H1 (cell line): ENCODE results near the gene GRIA3. TPM values are rescaled to one million over a fixed set of nuclear protein-coding genes. Genes with fewer than 3 reads are reported as not detected.

Source experiments
- CTCF ChIA-PET: fragments of 300-600 bp; sonication (Branson Sonifier 250); formaldehyde crosslinking; loops from one replicate; lab custom pipeline; 2021; ENCODE audit not compliant: partially characterized antibody; lab: Charles Lee
- POLR2A ChIA-PET: fragments of 300-600 bp; sonication (Branson Sonifier 250); formaldehyde crosslinking; loops from one replicate; lab custom pipeline; 2021; ENCODE audit warnings: inconsistent platforms; ENCODE audit not compliant: partially characterized antibody; lab: Charles Lee
- DNase-seq, 2 experiments: peaks; one replicate each; pipeline versions ENCODE4 v3.0.0 to v3.0.0-alpha.2; 2010 to 2022; ENCODE audit warnings: low spot score in 2 of 2, low read depth in 1 of 2, mixed read lengths in 1 of 2
- FAIRE-seq: peaks from 2 replicates; lab custom pipeline; 2011; peaks lifted over from hg19 to GRCh38; lab: Jason Lieb, UNC
- H2AFZ ChIP-seq: 2 replicates; pipeline ENCODE4 v1.8.1; 2012; ENCODE audit warnings: low read length, inconsistent platforms
- H2AK5ac ChIP-seq: 2 replicates; pipeline ENCODE4 v1.6.1; 2013; ENCODE audit warnings: low read depth, low read length
- H2BK120ac ChIP-seq: replicated peaks from 2 replicates; pipeline ENCODE3; 2013; ENCODE audit warnings: low read depth, low read length, inconsistent platforms
- H2BK12ac ChIP-seq: 2 replicates; pipeline ENCODE4 v1.6.1; 2013; ENCODE audit warnings: low read depth, low read length
- H2BK15ac ChIP-seq: 2 replicates; pipeline ENCODE4 v1.6.1; 2013; ENCODE audit warnings: low read length
- H2BK20ac ChIP-seq: 2 replicates; pipeline ENCODE4 v1.6.1; 2013; ENCODE audit warnings: low read length
- H2BK5ac ChIP-seq: 2 replicates; pipeline ENCODE4 v1.6.1; 2013; ENCODE audit warnings: low read depth, low read length
- H3K14ac ChIP-seq: 2 replicates; pipeline ENCODE4 v1.6.1; 2013; ENCODE audit warnings: inconsistent platforms; ENCODE audit not compliant: insufficient read length
- H3K18ac ChIP-seq: 2 replicates; pipeline ENCODE4 v1.6.1; 2013; ENCODE audit warnings: low read length; ENCODE audit errors: extremely low read depth
- H3K23ac ChIP-seq: 2 replicates; pipeline ENCODE4 v1.6.1; 2013; ENCODE audit warnings: inconsistent platforms; ENCODE audit not compliant: insufficient read length
- H3K23me2 ChIP-seq: 2 replicates; pipeline ENCODE4 v1.6.1; 2013; ENCODE audit warnings: low read depth, low read length
- H3K27ac ChIP-seq: 2 replicates; pipeline ENCODE4 v1.6.1; 2011; ENCODE audit warnings: low read depth, low read length, inconsistent platforms
- H3K27me3 ChIP-seq, 4 experiments: replicated peaks in 1 of 4; 1 replicate in 1 of 4; 2 replicates in 3 of 4; pipeline versions ENCODE4 v1.6.1 to v1.8.1; 2011 to 2013; ENCODE audit warnings: low read length in 3 of 4, mild to moderate bottlenecking in 3 of 4, inconsistent platforms in 2 of 4, mixed read lengths in 2 of 4, moderate library complexity in 1 of 4; ENCODE audit not compliant: control insufficient read depth in 3 of 4, insufficient read depth in 3 of 4; ENCODE audit errors: extremely low read depth in 1 of 4
- H3K36me3 ChIP-seq, 4 experiments: 2 replicates each; pipeline versions ENCODE4 v1.6.1 to v1.8.1; 2011 to 2013; ENCODE audit warnings: mild to moderate bottlenecking in 4 of 4, low read length in 3 of 4, moderate library complexity in 2 of 4, control low read depth in 1 of 4, inconsistent platforms in 1 of 4; ENCODE audit not compliant: insufficient read depth in 4 of 4, control insufficient read depth in 2 of 4
- H3K4ac ChIP-seq: replicated peaks from 2 replicates; pipeline ENCODE3; 2013; ENCODE audit warnings: low read length, low read depth, mixed read lengths, inconsistent platforms; ENCODE audit not compliant: insufficient read length
- H3K4me1 ChIP-seq, 4 experiments: replicated peaks in 1 of 4; 1 replicate in 1 of 4; 2 replicates in 3 of 4; pipeline versions ENCODE4 v1.6.1 to v1.8.1; 2011 to 2013; ENCODE audit warnings: low read length in 3 of 4, inconsistent platforms in 2 of 4, mixed read lengths in 1 of 4; ENCODE audit not compliant: insufficient read depth in 4 of 4, control insufficient read depth in 3 of 4
- H3K4me2 ChIP-seq, 2 experiments: 2 replicates each; pipeline versions ENCODE4 v1.6.1 to v1.8.1; 2011 to 2013; ENCODE audit warnings: low read depth in 2 of 2, low read length in 2 of 2, control low read depth in 1 of 2, inconsistent platforms in 1 of 2, mild to moderate bottlenecking in 1 of 2; ENCODE audit not compliant: insufficient read depth in 1 of 2
- H3K4me3 ChIP-seq, 4 experiments: fragments of 200-600, 300-600 bp in 1 of 4; sonication (generic), shearing (Covaris generic), sonication (Bioruptor Twin) in 1 of 4; 2 replicates each; pipeline versions ENCODE4 v1.5.1 to v1.8.1; 2011 to 2016; ENCODE audit warnings: low read length in 4 of 4, low read depth in 3 of 4, control low read depth in 2 of 4, inconsistent platforms in 2 of 4, mild to moderate bottlenecking in 2 of 4, mixed read lengths in 1 of 4, moderate library complexity in 1 of 4; ENCODE audit not compliant: insufficient read depth in 2 of 4; ENCODE audit errors: extremely low read depth in 1 of 4
- H3K56ac ChIP-seq: replicated peaks from 2 replicates; pipeline ENCODE3; 2013; ENCODE audit warnings: low read depth, mild to moderate bottlenecking, mixed read lengths, low read length, inconsistent platforms; ENCODE audit not compliant: insufficient read length
- H3K79me1 ChIP-seq: 2 replicates; pipeline ENCODE4 v1.6.1; 2013; ENCODE audit warnings: low read depth, low read length, control low read depth
- H3K79me2 ChIP-seq, 2 experiments: 2 replicates each; pipeline versions ENCODE4 v1.6.1 to v1.8.1; 2012 to 2013; ENCODE audit warnings: low read length in 2 of 2, mild to moderate bottlenecking in 2 of 2, inconsistent platforms in 1 of 2; ENCODE audit not compliant: insufficient read depth in 2 of 2, control insufficient read depth in 1 of 2
- H3K9ac ChIP-seq, 4 experiments: replicated peaks in 1 of 4; 1 replicate in 1 of 4; 2 replicates in 3 of 4; pipeline versions ENCODE4 v1.6.1 to v1.8.1; 2011 to 2013; ENCODE audit warnings: low read depth in 3 of 4, low read length in 3 of 4, control low read depth in 2 of 4, mild to moderate bottlenecking in 2 of 4, moderate library complexity in 2 of 4, inconsistent platforms in 1 of 4; ENCODE audit errors: extremely low read depth in 1 of 4
- H3K9me3 ChIP-seq, 2 experiments: 2 replicates each; pipeline versions ENCODE4 v1.6.1 to v1.8.1; 2012 to 2013; ENCODE audit warnings: mild to moderate bottlenecking in 2 of 2, moderate library complexity in 2 of 2, control low read depth in 1 of 2, inconsistent platforms in 1 of 2, low read depth in 1 of 2, low read length in 1 of 2, mixed read lengths in 1 of 2; ENCODE audit not compliant: insufficient read depth in 2 of 2
- H4K20me1 ChIP-seq, 2 experiments: replicated peaks in 1 of 2; 2 replicates each; pipeline versions ENCODE3 to v1.8.1; 2011 to 2013; ENCODE audit warnings: inconsistent platforms in 2 of 2, low read length in 2 of 2, mild to moderate bottlenecking in 1 of 2; ENCODE audit not compliant: insufficient read depth in 2 of 2, control insufficient read depth in 1 of 2
- H4K5ac ChIP-seq: 2 replicates; pipeline ENCODE4 v1.6.1; 2013; ENCODE audit warnings: low read length, low read depth, mixed read lengths, inconsistent platforms; ENCODE audit not compliant: insufficient read length
- H4K8ac ChIP-seq: 2 replicates; pipeline ENCODE4 v1.8.0; 2013; ENCODE audit warnings: mild to moderate bottlenecking, moderate library complexity, low read length, inconsistent platforms; ENCODE audit not compliant: insufficient read depth; ENCODE audit errors: extremely low read depth
- H4K91ac ChIP-seq: replicated peaks from 2 replicates; pipeline ENCODE3; 2013; ENCODE audit warnings: low read length, mixed read lengths, inconsistent platforms; ENCODE audit not compliant: insufficient read length
- BACH1 ChIP-seq: IDR thresholded peaks from 2 replicates; pipeline ENCODE4 v1.6.1; 2012; ENCODE audit warnings: low read length, improper control_type of control experiment
- JUND ChIP-seq: IDR thresholded peaks from 2 replicates; pipeline ENCODE4 v1.6.1; 2011; ENCODE audit warnings: mild to moderate bottlenecking, improper control_type of control experiment, low read length
- PHF8 ChIP-seq: fragments of 200-600 bp; sonication (generic); conservative IDR thresholded peaks from 2 replicates; pipeline ENCODE4 v1.7.1; 2012; ENCODE audit warnings: low read depth, mild to moderate bottlenecking, inconsistent platforms, low read length, moderate library complexity
- POLR2AphosphoS5 ChIP-seq: IDR thresholded peaks from 2 replicates; pipeline ENCODE4 v1.6.1; 2011; ENCODE audit warnings: low read depth, low read length
- RBBP5 ChIP-seq: IDR thresholded peaks from 2 replicates; pipeline ENCODE4 v1.7.1; 2012; ENCODE audit warnings: low read depth, mild to moderate bottlenecking, inconsistent platforms, low read length, moderate library complexity, borderline replicate concordance
- RFX5 ChIP-seq: IDR thresholded peaks from 2 replicates; pipeline ENCODE4 v1.6.1; 2011; ENCODE audit warnings: low read depth, low read length, improper control_type of control experiment, borderline replicate concordance
- RXRA ChIP-seq: IDR thresholded peaks from 2 replicates; pipeline ENCODE4 v1.6.1; 2011; ENCODE audit warnings: low read depth, mild to moderate bottlenecking, low read length, moderate library complexity; ENCODE audit not compliant: insufficient read depth
- TBP ChIP-seq: IDR thresholded peaks from 2 replicates; pipeline ENCODE4 v1.6.1; 2011; ENCODE audit warnings: low read depth, low read length, improper control_type of control experiment
- polyA plus RNA-seq, 7 experiments: library from polyadenylated mRNA; depleted of rRNA in 3 of 7; stranded (reverse) in 5 of 7; unstranded in 2 of 7; fragments of >200 nt in 5 of 7; fragments of 200-250 nt in 2 of 7; gene quantifications; 1 replicate in 5 of 7; 2 replicates in 1 of 7; 4 replicates in 1 of 7; pipeline versions ENCODE4 v1.2.1 to v1.2.3, GENCODE V29; 2011 to 2013; ENCODE audit warnings: missing spikeins in 2 of 7, mixed read lengths in 2 of 7
- total RNA-seq: library from RNA; stranded (reverse); fragmentation: NEBNext Ultra II Directional; extraction: Animal tissue kit (Norgen Biotek cat#: 25700); gene quantifications from 2 replicates; pipeline ENCODE4 v1.2.1, GENCODE V29; 2021
- TF ChIP-seq, protein P1 (sequence below): IDR thresholded peaks from 2 replicates; pipeline ENCODE4 v1.6.1; 2012; ENCODE audit warnings: inconsistent platforms

GRIA3 gene
- total and polyA plus RNA-seq, 2 of the 8 experiments (the other 6 are each of a cell fraction or from before 2014, with no cell fraction given), result 2.6 to 3.0 TPM

DNA sequence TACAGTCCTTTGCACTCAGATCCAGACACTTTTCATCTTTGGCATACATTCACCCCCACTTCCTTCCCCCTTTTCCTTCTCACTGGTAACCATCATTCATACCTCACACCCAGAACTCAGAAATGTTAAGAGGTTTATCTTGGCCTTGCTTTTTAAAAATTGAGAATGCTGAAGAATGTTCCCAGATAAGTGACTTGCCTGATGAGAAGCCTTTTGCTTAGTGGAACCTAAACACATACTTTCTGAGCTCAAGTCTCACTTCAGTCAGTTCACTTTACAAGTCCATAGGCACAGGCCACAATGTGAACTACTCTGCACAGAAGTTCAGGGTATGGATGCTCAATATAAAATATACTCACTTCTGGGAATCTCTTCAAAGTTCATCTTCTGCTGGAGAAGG, 129.4 kb downstream of the GRIA3 start:
- Histone ChIP-seq H3K36me3 (no peaks in the 10 kb centered on the region), H3K27ac (no peak overlapping the region), H2AK5ac (no peak overlapping the region), H2BK15ac (no peak overlapping the region), H2AFZ (no peak overlapping the region), H2BK5ac (no peak overlapping the region), H3K4me1 (no peaks in the 10 kb centered on the region), H3K9me3 (no peaks in the 10 kb centered on the region), H3K56ac (no peak overlapping the region), H3K27me3 (no peaks in the 10 kb centered on the region), H4K8ac (no peak overlapping the region), H3K18ac (no peak overlapping the region), H3K23ac (no peak overlapping the region), H3K9ac (no peak overlapping the region), H4K5ac (no peak overlapping the region), H3K14ac (no peak overlapping the region), H2BK120ac (no peak overlapping the region), H3K79me2 (no peaks in the 10 kb centered on the region), H3K4ac (no peak overlapping the region), H3K4me3 (no peak overlapping the region), H3K4me2 (no peak overlapping the region), H2BK12ac (no peak overlapping the region), H3K23me2 (no peaks in the 10 kb centered on the region), H4K91ac (no peak overlapping the region), H2BK20ac (no peak overlapping the region), H4K20me1 (no peaks in the 10 kb centered on the region), H3K79me1 (no peaks in the 10 kb centered on the region)
- DNase-seq (no peak), FAIRE-seq (no peak)
- CTCF ChIA-PET, result no interaction called here
- TF ChIP-seq TBP (no peak), POLR2AphosphoS5 (no peak), PHF8 (no peak), RXRA (no peak), BACH1 (no peak), RBBP5 (no peak), JUND (no peak), RFX5 (no peak)
- TF ChIP-seq, protein P1, sequence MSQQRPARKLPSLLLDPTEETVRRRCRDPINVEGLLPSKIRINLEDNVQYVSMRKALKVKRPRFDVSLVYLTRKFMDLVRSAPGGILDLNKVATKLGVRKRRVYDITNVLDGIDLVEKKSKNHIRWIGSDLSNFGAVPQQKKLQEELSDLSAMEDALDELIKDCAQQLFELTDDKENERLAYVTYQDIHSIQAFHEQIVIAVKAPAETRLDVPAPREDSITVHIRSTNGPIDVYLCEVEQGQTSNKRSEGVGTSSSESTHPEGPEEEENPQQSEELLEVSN, result no peak
- POLR2A ChIA-PET, result no interaction called here
